BLaER1 (cell line): ENCODE data around the gene TEX10.

Experiments
- H3K27ac ChIP-seq: shearing (Covaris generic); formaldehyde crosslinking; 2 replicates; pipeline ENCODE4 v1.8.1; 2022
- H3K27me3 ChIP-seq: shearing (Covaris generic); formaldehyde crosslinking; 2 replicates; pipeline ENCODE4 v1.8.1; 2022
- H3K36me3 ChIP-seq: shearing (Covaris generic); formaldehyde crosslinking; 2 replicates; pipeline ENCODE4 v1.8.1; 2022
- H3K4me1 ChIP-seq: shearing (Covaris generic); formaldehyde crosslinking; 2 replicates; pipeline ENCODE4 v1.8.1; 2022
- H3K4me2 ChIP-seq: shearing (Covaris generic); formaldehyde crosslinking; 2 replicates; pipeline ENCODE4 v1.8.1; 2022
- H3K4me3 ChIP-seq: shearing (Covaris generic); formaldehyde crosslinking; 2 replicates; pipeline ENCODE4 v1.8.1; 2022
- H3K9ac ChIP-seq: shearing (Covaris generic); formaldehyde crosslinking; 2 replicates; pipeline ENCODE4 v1.8.1; 2022
- H3K9me3 ChIP-seq: shearing (Covaris generic); formaldehyde crosslinking; 2 replicates; pipeline ENCODE4 v1.8.1; 2022
- H4K20me1 ChIP-seq: shearing (Covaris generic); formaldehyde crosslinking; 2 replicates; pipeline ENCODE4 v1.8.1; 2022
- Cebpa-rat ChIP-seq: shearing (Covaris generic); IDR thresholded peaks from 2 replicates; pipeline ENCODE4 v1.8.1; 2022

Gene TEX10

DNA sequence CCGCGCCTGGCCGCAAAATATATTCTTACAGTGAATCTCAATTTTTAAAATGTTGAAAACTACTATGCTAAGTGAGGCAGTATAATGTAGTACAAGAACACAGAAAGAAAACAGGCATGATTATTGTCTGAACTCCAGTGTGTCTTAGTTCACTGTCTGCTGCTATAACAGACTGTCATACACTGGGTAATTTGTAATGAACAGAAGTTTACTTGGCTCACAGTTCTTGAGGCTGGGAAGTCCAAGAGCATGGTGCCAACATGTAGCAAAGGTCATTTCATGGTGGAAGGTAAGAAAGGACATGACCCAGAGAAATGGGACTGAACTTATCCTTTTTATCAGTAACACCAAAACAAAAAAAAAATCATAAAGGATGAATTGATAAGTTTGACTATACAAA lies 19.9 kb upstream of the TEX10 start:
- Histone ChIP-seq H3K4me3 (no peak overlapping the region), H3K9ac (no peak overlapping the region), H3K4me1 (no peaks in the 10 kb centered on the region), H3K36me3 (peaks cover 10% of the 10 kb centered on the region), H3K27ac (no peak overlapping the region), H3K4me2 (no peak overlapping the region), H3K9me3 (peaks cover 37% of the 10 kb centered on the region), H4K20me1 (no peaks in the 10 kb centered on the region), H3K27me3 (no peaks in the 10 kb centered on the region)
- TF ChIP-seq Cebpa-rat: no peak

DNA sequence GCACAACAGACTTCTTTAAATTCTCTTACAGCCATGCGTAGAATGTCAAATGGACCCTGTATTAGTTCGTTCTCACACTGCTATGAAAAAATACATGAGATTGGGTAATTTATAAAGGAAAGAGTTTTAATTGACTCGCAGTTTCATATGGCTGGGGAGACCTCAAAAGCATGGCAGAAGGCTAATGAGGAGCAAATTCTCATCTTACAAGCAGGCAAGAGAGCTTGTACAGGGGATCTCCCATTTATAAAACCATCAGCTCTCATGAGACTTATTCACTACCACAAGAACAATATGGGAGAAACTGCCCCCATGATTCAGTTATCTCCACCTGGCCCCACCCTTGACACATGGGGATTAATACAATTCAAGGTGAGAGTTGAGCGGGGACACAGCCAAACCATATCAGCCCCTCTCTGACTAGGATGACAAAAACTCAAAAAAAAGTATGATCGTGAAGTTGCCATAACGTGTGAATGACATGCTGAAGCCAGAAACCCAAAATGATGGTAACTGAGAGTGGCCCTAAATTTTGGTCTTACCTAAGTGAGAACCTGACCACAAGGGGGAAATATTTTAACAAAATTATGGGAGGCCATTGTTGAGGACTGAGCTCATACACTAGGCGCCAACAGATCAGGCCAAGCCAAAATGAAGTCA lies 17.5 kb upstream of the TEX10 start:
- no peak overlapping the region for H3K27ac ChIP-seq
- peaks cover 54% of the 10 kb centered on the region for H3K9me3 ChIP-seq
- no peaks in the 10 kb centered on the region for H3K4me1 ChIP-seq
- no peak overlapping the region for H3K9ac ChIP-seq
- peaks cover 10% of the 10 kb centered on the region for H3K36me3 ChIP-seq
- H3K4me2 ChIP-seq: no peak overlapping the region
- no peak for TF ChIP-seq Cebpa-rat
- no peaks in the 10 kb centered on the region for H4K20me1 ChIP-seq
- no peaks in the 10 kb centered on the region for H3K27me3 ChIP-seq
- H3K4me3 ChIP-seq: no peak overlapping the region

DNA sequence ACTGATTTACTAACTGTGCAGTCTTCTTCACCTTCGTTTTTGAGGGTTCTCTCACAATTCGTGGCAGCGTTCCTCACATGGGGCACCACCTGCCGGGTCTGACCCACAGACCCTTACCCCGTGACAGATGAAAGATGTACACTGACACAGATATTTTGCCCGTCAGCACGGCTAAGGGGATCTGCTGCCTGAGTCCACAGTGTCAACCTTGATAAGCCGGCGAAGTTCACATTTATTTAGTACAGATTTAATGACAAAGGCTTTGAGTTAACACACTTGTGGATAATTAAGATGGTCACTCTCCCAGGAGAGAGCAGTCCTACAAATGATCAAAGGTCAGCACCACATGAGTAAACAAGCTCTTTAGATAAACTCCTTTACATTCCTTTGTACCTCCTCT lies 15.9 kb upstream of the TEX10 start:
- no peak overlapping the region for H3K4me3 ChIP-seq
- peaks cover 17% of the 10 kb centered on the region for H3K36me3 ChIP-seq
- H3K4me2 ChIP-seq: no peak overlapping the region
- H3K4me1 ChIP-seq: no peaks in the 10 kb centered on the region
- no peaks in the 10 kb centered on the region for H4K20me1 ChIP-seq
- peaks cover 63% of the 10 kb centered on the region for H3K9me3 ChIP-seq
- H3K27ac ChIP-seq: no peak overlapping the region
- no peak overlapping the region for H3K9ac ChIP-seq
- H3K27me3 ChIP-seq: no peaks in the 10 kb centered on the region
- no peak for TF ChIP-seq Cebpa-rat

DNA sequence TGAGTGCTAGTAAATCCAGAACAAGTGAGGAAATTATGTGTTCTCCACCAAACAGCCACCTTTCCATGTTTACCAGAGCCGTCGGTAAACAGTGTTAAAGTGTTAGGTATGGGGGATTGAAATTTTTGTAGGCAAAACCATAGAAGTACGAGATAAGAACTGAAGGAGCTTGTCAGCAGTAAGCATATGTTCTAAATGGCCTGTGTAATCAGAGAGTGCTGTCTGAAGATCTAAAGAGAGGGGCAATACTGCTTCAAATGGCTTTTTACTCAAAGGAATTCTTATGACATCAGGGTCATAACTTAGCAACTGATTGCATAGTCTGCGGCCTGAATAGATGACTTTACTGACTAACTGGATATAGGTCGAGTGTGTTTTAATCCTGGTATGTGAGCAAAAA lies 13.4 kb upstream of the TEX10 start:
- no peaks in the 10 kb centered on the region for H3K4me1 ChIP-seq
- no peak overlapping the region for H3K4me3 ChIP-seq
- no peak overlapping the region for H3K27ac ChIP-seq
- peaks cover 23% of the 10 kb centered on the region for H3K36me3 ChIP-seq
- H3K27me3 ChIP-seq: no peaks in the 10 kb centered on the region
- H4K20me1 ChIP-seq: no peaks in the 10 kb centered on the region
- no peak overlapping the region for H3K4me2 ChIP-seq
- peaks cover 69% of the 10 kb centered on the region for H3K9me3 ChIP-seq
- no peak overlapping the region for H3K9ac ChIP-seq
- TF ChIP-seq Cebpa-rat: no peak

DNA sequence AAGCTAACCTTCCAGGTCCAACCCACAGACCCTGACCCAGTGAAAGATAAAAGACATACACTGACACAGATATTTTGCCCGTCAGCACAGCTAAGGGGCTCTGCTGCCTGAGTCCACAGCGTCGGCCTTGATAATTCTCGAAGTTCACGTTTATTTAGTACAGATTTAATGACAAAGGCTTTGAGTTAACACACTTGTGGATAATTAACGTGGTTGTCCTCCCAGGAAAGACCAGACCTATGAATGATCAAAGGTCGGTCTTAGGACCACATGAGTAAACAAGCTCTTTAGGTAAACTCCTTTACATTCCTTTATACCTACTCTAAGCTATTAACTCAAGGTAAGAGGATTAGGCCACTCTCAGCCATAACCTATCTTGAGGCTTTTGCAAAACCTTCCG lies 11.3 kb upstream of the TEX10 start:
- no peak overlapping the region for H3K4me2 ChIP-seq
- peaks cover 73% of the 10 kb centered on the region for H3K9me3 ChIP-seq
- no peaks in the 10 kb centered on the region for H3K27me3 ChIP-seq
- no peak overlapping the region; the same call in 1 of the 2 replicates for H3K4me3 ChIP-seq
- no peak overlapping the region for H3K9ac ChIP-seq
- H3K27ac ChIP-seq: no peak overlapping the region
- H4K20me1 ChIP-seq: no peaks in the 10 kb centered on the region
- H3K4me1 ChIP-seq: no peaks in the 10 kb centered on the region
- no peak for TF ChIP-seq Cebpa-rat
- H3K36me3 ChIP-seq: peaks cover 24% of the 10 kb centered on the region

DNA sequence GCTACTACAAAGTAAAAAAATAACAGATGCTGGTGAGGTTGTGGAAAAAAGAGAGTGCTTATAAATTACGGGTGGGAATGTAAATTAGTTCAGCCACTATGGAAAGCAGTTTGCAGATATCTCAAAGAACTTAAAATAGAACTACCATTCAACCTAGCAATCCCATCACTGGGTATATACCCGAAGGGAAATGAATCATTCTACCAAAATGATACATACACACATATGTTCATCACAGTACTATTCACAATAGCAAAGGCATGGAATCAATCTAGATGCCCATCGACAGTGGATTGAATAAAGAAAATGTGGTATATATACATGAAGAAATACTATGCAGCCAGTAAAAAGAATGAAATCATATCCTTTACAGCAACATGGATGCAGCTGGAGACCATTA lies 6.3 kb upstream of the TEX10 start:
- no peak overlapping the region for H3K4me3 ChIP-seq
- H3K4me2 ChIP-seq: no peak overlapping the region
- H3K4me1 ChIP-seq: peaks cover 27% of the 10 kb centered on the region
- H3K36me3 ChIP-seq: peaks cover 20% of the 10 kb centered on the region
- TF ChIP-seq Cebpa-rat: no peak
- H3K27me3 ChIP-seq: no peaks in the 10 kb centered on the region
- no peaks in the 10 kb centered on the region for H4K20me1 ChIP-seq
- H3K27ac ChIP-seq: no peak overlapping the region
- no peak overlapping the region for H3K9ac ChIP-seq
- peaks cover 32% of the 10 kb centered on the region for H3K9me3 ChIP-seq

DNA sequence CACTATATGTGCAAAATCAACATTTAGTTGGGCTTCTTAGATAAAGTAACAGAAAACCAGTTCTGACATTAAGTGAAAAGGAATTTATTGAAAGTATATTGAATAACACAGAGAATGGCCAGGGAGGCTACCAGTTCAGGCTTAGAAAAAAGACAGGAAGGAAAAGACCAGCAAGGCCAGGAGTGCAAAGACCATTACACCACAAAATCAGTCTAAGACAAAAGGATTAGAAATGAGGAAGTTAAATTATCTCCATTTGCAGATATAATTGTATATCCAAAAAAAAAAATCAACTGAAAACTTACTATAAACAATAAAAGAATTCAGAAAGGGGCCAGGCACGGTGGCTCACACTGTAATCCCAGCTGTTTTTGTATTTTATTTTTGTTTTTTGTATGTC lies 4.8 kb upstream of the TEX10 start:
- peaks cover 10% of the 10 kb centered on the region; the same call in 1 of the 2 replicates for H3K36me3 ChIP-seq
- peaks cover 18% of the 10 kb centered on the region for H3K9me3 ChIP-seq
- H3K4me2 ChIP-seq: peak overlapping the region; percentile 34
- no peaks in the 10 kb centered on the region for H3K27me3 ChIP-seq
- H3K9ac ChIP-seq: no peak overlapping the region
- peaks cover 37% of the 10 kb centered on the region for H3K4me1 ChIP-seq
- no peaks in the 10 kb centered on the region for H4K20me1 ChIP-seq
- no peak overlapping the region for H3K4me3 ChIP-seq
- TF ChIP-seq Cebpa-rat: no peak
- H3K27ac ChIP-seq: 0 out of 2 replicates have a peak overlapping the region, but pooled peaks have one; percentile 19

DNA sequence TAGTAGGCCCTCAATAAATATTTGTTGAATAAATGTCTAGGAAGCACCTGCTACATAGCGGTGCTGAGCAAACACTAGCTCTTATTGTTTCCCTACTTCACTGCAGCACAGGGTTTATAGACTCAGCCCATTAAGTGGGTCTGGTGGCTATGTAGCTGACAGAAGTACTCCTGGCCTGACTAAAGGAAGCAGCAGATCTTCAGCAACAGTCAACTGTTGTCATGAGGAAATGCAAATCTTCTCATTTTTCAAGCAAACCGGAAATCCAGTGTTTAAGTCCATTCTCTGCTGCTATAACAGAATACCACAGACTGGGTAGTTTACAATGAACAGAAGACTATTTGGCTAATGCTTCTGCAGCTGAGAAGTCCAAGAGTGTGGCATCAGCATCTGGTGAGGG lies 2.8 kb upstream of the TEX10 start:
- Histone ChIP-seq H3K27ac (no peak overlapping the region), H3K9me3 (peaks cover 18% of the 10 kb centered on the region), H3K36me3 (peaks cover 10% of the 10 kb centered on the region; the same call in 1 of the 2 replicates), H4K20me1 (peaks cover 15% of the 10 kb centered on the region), H3K4me2 (peak overlapping the region; percentile 23; the same call in 1 of the 2 replicates), H3K4me1 (peaks cover 43% of the 10 kb centered on the region), H3K4me3 (no peak overlapping the region), H3K27me3 (no peaks in the 10 kb centered on the region), H3K9ac (no peak overlapping the region)
- TF ChIP-seq Cebpa-rat: no peak

DNA sequence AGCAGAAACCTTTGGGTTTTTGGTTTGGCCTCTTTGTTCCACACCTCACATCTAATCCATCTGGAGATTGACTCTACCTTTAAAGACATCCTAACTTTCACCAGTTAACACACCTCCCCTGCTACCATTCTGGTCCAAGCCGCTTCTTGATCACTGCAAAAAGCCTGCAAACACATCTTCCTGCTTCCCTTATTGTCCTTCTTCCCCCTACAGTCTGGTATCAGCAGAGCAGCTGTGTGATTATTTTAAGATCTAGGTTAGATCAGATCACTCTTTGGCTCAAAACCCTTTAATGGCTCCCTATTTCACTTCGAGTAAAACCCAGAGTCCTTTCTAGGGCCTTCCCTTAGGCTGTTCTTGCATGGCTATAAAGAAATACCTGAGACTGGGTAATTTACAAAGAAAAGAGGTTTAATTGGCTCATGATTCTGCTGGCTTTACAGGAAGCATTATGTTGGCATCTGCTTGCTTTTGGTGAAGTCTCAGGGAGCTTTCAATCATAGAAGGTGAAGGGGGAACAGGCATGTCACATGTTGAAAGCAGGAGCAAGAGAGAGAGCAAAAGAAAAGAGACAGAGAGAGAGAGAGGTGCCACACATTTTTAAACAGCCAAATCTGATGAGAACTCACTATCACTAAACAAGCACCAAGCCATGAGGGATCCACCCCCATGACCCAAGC lies 1.5 kb upstream of the TEX10 start:
- H3K4me3 ChIP-seq: peak overlapping the region; percentile 97
- peaks cover 10% of the 10 kb centered on the region; the same call in 1 of the 2 replicates for H3K36me3 ChIP-seq
- no peaks in the 10 kb centered on the region for H3K27me3 ChIP-seq
- peak overlapping the region; percentile 99; the same call in 1 of the 2 replicates for H3K27ac ChIP-seq
- TF ChIP-seq Cebpa-rat: no peak
- H3K9ac ChIP-seq: no peak overlapping the region
- H3K4me2 ChIP-seq: peak overlapping the region; percentile 80
- H4K20me1 ChIP-seq: peaks cover 28% of the 10 kb centered on the region
- H3K9me3 ChIP-seq: peaks cover 11% of the 10 kb centered on the region
- peaks cover 56% of the 10 kb centered on the region for H3K4me1 ChIP-seq

DNA sequence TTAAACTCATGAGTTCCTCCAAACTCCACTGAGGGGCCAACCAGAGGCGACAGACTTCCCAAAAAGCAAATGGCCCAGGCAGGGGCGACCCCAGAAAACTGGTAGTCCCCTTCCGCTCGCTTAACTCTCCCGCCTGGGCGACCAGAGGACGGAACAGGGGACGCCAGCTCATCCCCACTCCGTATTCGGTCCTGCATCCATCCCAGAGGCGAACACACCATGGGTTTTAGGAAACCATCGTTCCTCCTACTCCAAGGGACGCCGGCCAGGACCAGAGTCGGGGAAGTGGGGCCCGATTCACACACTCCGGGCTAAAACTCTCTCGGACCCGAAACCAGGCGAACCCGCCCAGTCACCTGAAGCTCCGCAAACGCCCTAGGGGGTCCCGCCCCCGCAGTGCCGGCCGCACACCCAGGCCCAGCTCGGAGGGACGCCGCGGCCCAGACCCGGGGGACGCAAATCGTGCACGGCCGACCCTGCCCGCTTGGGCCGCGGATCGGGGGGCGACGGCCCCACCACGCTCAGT lies 478 bp downstream of the TEX10 start:
- H3K27ac ChIP-seq: peak overlapping the region; percentile 99
- peak overlapping the region; percentile 99 for H3K9ac ChIP-seq
- peak overlapping the region; percentile 97 for H3K4me3 ChIP-seq
- H4K20me1 ChIP-seq: peaks cover 48% of the 10 kb centered on the region
- peaks cover 21% of the 10 kb centered on the region; the same call in 1 of the 2 replicates for H3K36me3 ChIP-seq
- H3K27me3 ChIP-seq: no peaks in the 10 kb centered on the region
- H3K9me3 ChIP-seq: no peaks in the 10 kb centered on the region
- H3K4me1 ChIP-seq: peaks cover 59% of the 10 kb centered on the region
- H3K4me2 ChIP-seq: peak overlapping the region; percentile 80
- TF ChIP-seq Cebpa-rat: no peak
